Testis (tissue), 3 donors: ENCODE results near the gene KRT81. TPM values are rescaled to one million over a fixed set of nuclear protein-coding genes. Genes with fewer than 3 reads are reported as not detected.

Experiments
- DNase-seq: peaks from one replicate; pipeline ENCODE4 v3.0.0-alpha.2; 2019
- H3K27ac ChIP-seq, 2 donors: fragments of 200-600 bp; sonication (generic); one replicate each; pipeline ENCODE4 v1.5.1; 2019
- H3K27me3 ChIP-seq: fragments of 200-600 bp; sonication (generic); one replicate; pipeline ENCODE4 v1.5.1; 2019
- H3K36me3 ChIP-seq: fragments of 200-600 bp; sonication (generic); one replicate; pipeline ENCODE4 v1.5.1; 2017; ENCODE audit warnings: low read depth; ENCODE audit errors: missing control alignments
- H3K4me1 ChIP-seq: fragments of 200-600 bp; sonication (generic); one replicate; pipeline ENCODE4 v1.5.1; 2019
- H3K4me3 ChIP-seq, 2 donors: fragments of 200-600 bp; sonication (generic); one replicate each; pipeline ENCODE4 v1.5.1; 2017 to 2019
- H3K9me3 ChIP-seq: fragments of 200-600 bp; sonication (generic); one replicate; pipeline ENCODE4 v1.5.1; 2017
- CTCF ChIP-seq, 3 experiments: fragments of 450-650 bp in 2 of 3; fragments of 200-600 bp in 1 of 3; sonication (generic) in 1 of 3; IDR thresholded peaks; one replicate each; pipeline ENCODE4 v1.5.1; 2016 to 2019; ENCODE audit warnings: antibody characterized with exemption in 3 of 3, mild to moderate bottlenecking in 2 of 3, moderate library complexity in 1 of 3
- POLR2A ChIP-seq: fragments of 450-650 bp; IDR thresholded peaks from one replicate; pipeline ENCODE4 v1.6.1; 2017; ENCODE audit warnings: antibody characterized with exemption, mild to moderate bottlenecking, moderate library complexity
- WGBS, 2 donors: methylation state at CpG; one replicate each; pipeline ENCODE4 v1.1.5; 2018; 5-methylcytosine and 5-hydroxymethylcytosine counted together
- intact Hi-C: fragments of 100-400 bp; cut with DNase I; formaldehyde crosslinking; loops from one replicate; pipeline ENCODE4 v1.15.1; 2023; ENCODE audit warnings: low total_unique reads
- polyA plus RNA-seq: library from polyadenylated mRNA; stranded (reverse); fragments of 350-450 nt; fragmentation: Illumina TruSeq; extraction: RNeasy Lipid Tissue Mini Kit (QIAGEN cat#74804); gene quantifications from one replicate; pipeline ENCODE4 v1.2.3, GENCODE V29; 2014; ENCODE audit warnings: low read depth, low replicate concordance; ENCODE audit not compliant: insufficient read depth
- total RNA-seq, 2 donors: library from RNA; depleted of rRNA; stranded (reverse); fragments of >200 nt; gene quantifications; one replicate each; pipeline ENCODE4 v1.2.3, GENCODE V29; 2016

Gene KRT81
- total and polyA plus RNA-seq, 3 donors from 2014 or later, result 0.74 TPM; not detected in 2

GRCh38 chr12:52323416-52324152, 32.2 kb upstream of the KRT81 start:
- H3K4me3 ChIP-seq, result no peak overlapping the region
- H3K9me3 ChIP-seq, result no peaks in the 10 kb centered on the region
- H3K36me3 ChIP-seq, result no peaks in the 10 kb centered on the region
- DNase-seq, result no peak
- TF ChIP-seq CTCF (IDR thresholded peaks at IDR 0.05) (no peak), POLR2A (no peak)
- H3K4me1 ChIP-seq, result no peaks in the 10 kb centered on the region
- no peaks in the 10 kb centered on the region for H3K27me3 ChIP-seq
- no peak overlapping the region for H3K27ac ChIP-seq
- WGBS, 2 donors, result 89 to 96% methylated on average over 7 to 10 of the region's 10 CpGs
- intact Hi-C loops, result no loop called here

- TF ChIP-seq POLR2A, result no peak
- TF ChIP-seq CTCF (IDR thresholded peaks at IDR 0.05), result no peak
- Histone ChIP-seq H3K27ac (no peak overlapping the region), H3K9me3 (no peaks in the 10 kb centered on the region), H3K4me3 (no peak overlapping the region), H3K27me3 (no peaks in the 10 kb centered on the region), H3K36me3 (no peaks in the 10 kb centered on the region), H3K4me1 (no peaks in the 10 kb centered on the region)
- no peak for DNase-seq
- 33 to 81% methylated on average over 1 of the region's 1 CpG for WGBS, 2 donors
- intact Hi-C loops, result no loop called here
Observed at GRCh38 chr12:52323001-52323400, 31.7 kb upstream of the KRT81 start.

GRCh38 chr12:52322069-52322468, 30.7 kb upstream of the KRT81 start:
- no peaks in the 10 kb centered on the region for H3K27me3 ChIP-seq
- no peaks in the 10 kb centered on the region for H3K36me3 ChIP-seq
- no peak overlapping the region for H3K4me3 ChIP-seq
- DNase-seq, result no peak
- 88 to 89% methylated on average over 1 of the region's 1 CpG for WGBS, 2 donors
- no peaks in the 10 kb centered on the region for H3K9me3 ChIP-seq
- H3K27ac ChIP-seq, result no peak overlapping the region
- intact Hi-C loops, result no loop called here
- no peak for TF ChIP-seq POLR2A
- no peak for TF ChIP-seq CTCF (IDR thresholded peaks at IDR 0.05)
- no peaks in the 10 kb centered on the region for H3K4me1 ChIP-seq

GRCh38 chr12:52321418-52321817, 30.1 kb upstream of the KRT81 start:
- H3K27ac ChIP-seq, result no peak overlapping the region
- 57% methylated on average over 4 of the region's 4 CpGs; no CpG with 5 or more reads in 1 of the 2 donors for WGBS, 2 donors
- intact Hi-C loops, result no loop called here
- H3K4me1 ChIP-seq, result no peaks in the 10 kb centered on the region
- no peaks in the 10 kb centered on the region for H3K9me3 ChIP-seq
- H3K4me3 ChIP-seq, result no peak overlapping the region
- H3K36me3 ChIP-seq, result no peaks in the 10 kb centered on the region
- no peaks in the 10 kb centered on the region for H3K27me3 ChIP-seq
- DNase-seq, result no peak
- no peak for TF ChIP-seq POLR2A
- no peak for TF ChIP-seq CTCF (IDR thresholded peaks at IDR 0.05)

- H3K4me3 ChIP-seq, result no peak within 1 kb of the TSS
- intact Hi-C loops, result no loop called here
- H3K27me3 ChIP-seq, result no peaks in the 10 kb centered on the region
- H3K27ac ChIP-seq, result no peak within 1 kb of the TSS
- no peaks in the 10 kb centered on the region for H3K9me3 ChIP-seq
- no peaks in the 10 kb centered on the region for H3K4me1 ChIP-seq
- no peak for DNase-seq
- no peaks in the 10 kb centered on the region for H3K36me3 ChIP-seq
- WGBS, 2 donors, result 40% methylated on average over 4 to 35 of the region's 35 CpGs
- TF ChIP-seq POLR2A (no peak), CTCF (IDR thresholded peaks at IDR 0.05) (no peak)
Observed at GRCh38 chr12:52320784-52321400, 29.6 kb upstream of the KRT81 start, which contains the start of gene KRT83. KRT83 (minus strand) TSS chr12:52321398; CDS start chr12:52321335, 63 bp downstream.
